GM10266 (cell line): ENCODE data around the gene CTNNA2.

Experiments
- DNase-seq: peaks from one replicate; pipeline ENCODE4 v3.0.0; 2012; ENCODE audit errors: extremely low spot score
- CTCF ChIP-seq: IDR thresholded peaks from 2 replicates; pipeline ENCODE4 v1.5.1; 2012; ENCODE audit warnings: mild to moderate bottlenecking, low read depth; ENCODE audit not compliant: control insufficient read depth, insufficient read depth; ENCODE audit errors: missing control alignments

Gene CTNNA2

GRCh38 chr2:80288576-80288975 is 775.7 kb downstream of the CTNNA2 start:
- no peak for DNase-seq

GRCh38 chr2:80291656-80292055 is 778.8 kb downstream of the CTNNA2 start:
- DNase-seq = no peak
- TF ChIP-seq CTCF = no peak

More at GRCh38 chr2:80288576-80288975, 775.7 kb downstream of the CTNNA2 start:
- peak; percentile 13 for TF ChIP-seq CTCF

- no peak for DNase-seq
- TF ChIP-seq CTCF = no peak
Measured at GRCh38 chr2:80292474-80292873, 779.6 kb downstream of the CTNNA2 start.

- no peak for DNase-seq
- no peak for TF ChIP-seq CTCF
Measured at GRCh38 chr2:80293039-80293438, 780.2 kb downstream of the CTNNA2 start.

GRCh38 chr2:80298954-80299353 is 786.1 kb downstream of the CTNNA2 start:
- no peak for TF ChIP-seq CTCF
- no peak for DNase-seq

- TF ChIP-seq CTCF = no peak
- DNase-seq = no peak
Measured at GRCh38 chr2:80299661-80300060, 786.8 kb downstream of the CTNNA2 start.

- no peak for DNase-seq
- no peak for TF ChIP-seq CTCF
Measured at GRCh38 chr2:80300346-80300745, 787.5 kb downstream of the CTNNA2 start.

GRCh38 chr2:80300954-80301353 is 788.1 kb downstream of the CTNNA2 start:
- no peak for TF ChIP-seq CTCF
- no peak for DNase-seq
